NOMO-1 (cell line): ENCODE data around the gene MAMLD1.

ENCODE experiments used
- DNase-seq, 2 experiments: peaks; one replicate each; lab custom pipeline; 2025; ENCODE audit not compliant: unreplicated experiment in 2 of 2; lab: John Stamatoyannopoulos, UW

The MAMLD1 gene

DNA sequence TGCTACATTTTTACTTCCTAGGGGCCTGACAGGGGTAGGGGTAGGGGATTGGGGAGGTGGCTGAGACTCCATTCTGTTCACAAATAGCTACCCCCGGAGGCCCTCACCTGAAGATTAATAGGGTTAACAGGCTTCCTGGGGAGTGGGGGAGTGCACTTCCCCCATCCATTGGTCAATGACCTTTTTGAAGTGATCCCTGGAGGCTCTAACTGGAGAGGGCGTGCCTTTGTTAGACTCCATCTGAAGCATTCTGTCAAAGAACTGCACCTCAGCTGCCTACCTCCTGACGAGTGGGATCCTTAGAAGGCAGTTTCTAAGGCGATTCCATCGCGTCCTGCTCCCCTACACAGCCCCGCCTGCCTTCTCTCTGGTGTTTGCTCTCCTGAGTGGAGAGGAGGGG, 195.3 kb downstream of the MAMLD1 start:
- no peak for DNase-seq
